T follicular helper cell (primary cell): ENCODE results near the gene TM9SF2.

ENCODE experiments used
- DNase-seq: peaks from one replicate; pipeline ENCODE4 v3.0.0-alpha.2; 2020; ENCODE audit warnings: low read depth

TM9SF2 gene

DNA sequence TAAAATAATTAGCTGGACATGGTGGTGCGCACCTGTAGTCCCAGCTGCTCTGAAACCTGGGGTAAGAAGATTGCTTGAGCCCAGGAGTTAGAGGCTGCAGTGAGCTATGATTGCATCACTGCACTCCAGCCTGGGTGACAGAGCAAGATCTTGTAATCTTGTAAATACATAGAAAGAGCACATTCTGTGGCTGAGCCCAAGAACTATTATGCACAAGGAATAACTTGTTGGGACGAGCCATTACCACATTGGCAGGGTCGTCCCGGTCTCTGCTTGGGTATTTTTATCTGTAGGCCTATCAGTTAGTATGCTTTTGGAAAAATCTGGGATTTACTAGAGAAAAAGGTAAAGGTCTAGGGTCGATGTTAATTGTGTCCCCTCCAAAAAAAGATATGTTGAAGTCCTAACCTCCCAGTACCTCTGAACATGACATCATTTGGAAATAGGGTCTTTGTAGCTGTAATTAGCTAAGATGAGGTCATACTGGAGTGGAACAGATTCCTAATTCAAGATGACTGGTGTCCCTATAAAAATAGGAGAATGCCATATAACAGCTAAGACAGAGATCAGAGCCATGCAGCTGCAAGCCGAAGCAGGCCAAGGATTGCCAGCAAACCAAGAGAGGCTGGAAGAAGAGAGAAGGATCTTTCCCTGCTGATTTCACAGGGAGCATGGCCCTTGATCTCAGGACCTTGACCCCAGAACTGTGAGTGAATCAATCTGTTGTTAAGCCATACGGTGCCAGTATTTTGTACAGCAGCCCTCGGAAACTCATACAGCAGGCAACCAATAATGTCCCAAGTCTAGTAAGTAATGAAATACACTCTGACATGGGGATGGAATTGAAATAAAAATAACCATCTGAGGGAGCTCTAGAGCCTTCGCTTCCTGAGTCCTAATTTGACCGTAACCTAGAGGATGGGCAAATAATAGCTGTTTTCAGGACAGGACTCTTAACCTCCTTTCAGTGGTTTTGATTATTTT, 77.0 kb downstream of the TM9SF2 start:
- DNase-seq = no peak

DNA sequence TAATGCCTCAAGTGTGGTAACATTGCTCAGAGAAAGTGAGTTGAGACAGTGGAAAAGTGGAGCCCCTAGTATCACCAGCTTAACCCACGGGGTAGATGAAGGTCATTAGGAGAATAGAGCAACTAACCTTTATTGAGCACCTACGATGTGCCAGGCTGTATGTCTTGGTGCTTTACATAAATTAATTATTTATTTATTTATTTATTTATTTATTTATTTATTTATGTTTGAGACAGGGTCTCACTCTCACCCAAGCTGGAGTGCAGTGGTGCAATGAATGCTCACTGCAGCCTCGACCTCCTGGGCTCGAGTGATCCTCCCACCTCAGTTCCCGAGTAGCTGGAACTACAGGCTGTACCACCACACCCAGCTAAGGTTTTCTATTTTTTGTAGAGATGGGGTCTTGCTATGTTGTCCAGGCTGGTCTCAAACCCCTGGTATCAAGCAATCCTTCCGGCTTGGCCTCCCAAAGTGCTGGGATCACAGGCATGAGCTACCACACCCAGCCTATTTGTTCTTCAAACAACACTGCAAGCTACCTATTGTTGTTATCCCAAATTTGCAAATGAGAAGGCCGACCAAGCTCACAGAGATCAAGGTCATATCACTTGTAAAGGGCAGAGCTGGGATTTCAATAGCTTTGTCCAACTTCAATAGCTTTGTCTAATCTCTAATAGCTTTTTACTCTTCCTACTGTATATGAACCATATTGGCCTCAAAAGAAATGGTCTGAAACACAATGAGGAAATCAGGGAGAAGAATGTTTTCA, 79.4 kb downstream of the TM9SF2 start:
- no peak for DNase-seq

DNA sequence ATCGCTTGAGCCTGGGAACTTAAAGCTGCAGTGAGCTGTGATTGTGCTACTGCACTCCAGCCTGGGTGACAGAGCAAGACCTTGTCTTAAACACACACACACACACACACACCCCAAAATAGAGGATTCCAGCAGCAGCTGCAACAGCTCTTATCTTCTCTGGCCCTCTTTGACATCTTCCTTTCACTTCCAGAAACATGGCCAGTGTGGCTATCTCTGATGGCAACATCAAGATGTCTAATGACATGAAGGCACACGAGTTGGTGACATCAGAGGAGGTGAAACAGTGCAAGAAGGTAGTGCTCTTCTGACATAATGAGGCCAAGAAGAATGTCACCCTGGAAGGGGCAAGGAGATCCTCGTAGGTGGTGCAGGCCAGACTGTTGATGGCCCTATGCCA, 81.2 kb downstream of the TM9SF2 start:
- no peak for DNase-seq

DNA sequence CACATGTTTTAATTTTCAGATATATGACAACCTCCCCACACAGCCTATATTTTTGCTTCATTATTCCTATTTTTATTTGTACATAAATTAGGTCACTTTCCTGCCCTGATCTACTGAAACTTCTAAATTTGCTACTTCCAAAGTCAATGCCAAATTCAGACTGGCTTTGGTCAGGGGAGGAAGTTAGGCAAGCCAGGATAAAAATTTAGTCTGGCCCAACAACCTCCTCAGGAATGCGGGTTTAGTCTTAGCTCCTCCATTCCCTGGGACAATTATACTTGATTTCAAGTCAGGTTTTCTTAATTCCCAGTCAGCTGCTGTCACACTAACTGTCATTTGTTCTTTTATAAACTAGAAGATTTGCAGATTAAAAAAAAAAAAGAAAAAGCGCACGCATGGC, 84.3 kb downstream of the TM9SF2 start:
- no peak for DNase-seq

DNA sequence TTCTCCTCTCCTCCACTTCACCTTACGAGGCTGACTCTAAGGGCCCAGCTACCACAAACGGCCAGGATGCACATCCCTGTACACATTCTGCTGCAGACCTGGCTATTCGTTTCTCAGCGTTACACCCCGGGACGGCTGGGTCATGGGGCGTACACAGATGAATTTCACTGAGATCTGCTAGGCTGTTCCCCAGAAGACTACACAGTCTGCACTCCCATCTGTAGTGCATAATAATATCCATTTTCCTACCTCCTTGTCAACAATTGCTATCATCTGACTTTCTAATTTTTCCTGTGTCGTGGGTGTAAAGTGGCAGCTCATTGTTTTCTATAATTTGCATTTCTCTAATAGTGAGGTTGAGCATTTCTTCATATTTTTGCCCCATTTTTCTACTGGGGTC, 85.7 kb downstream of the TM9SF2 start:
- no peak for DNase-seq

DNA sequence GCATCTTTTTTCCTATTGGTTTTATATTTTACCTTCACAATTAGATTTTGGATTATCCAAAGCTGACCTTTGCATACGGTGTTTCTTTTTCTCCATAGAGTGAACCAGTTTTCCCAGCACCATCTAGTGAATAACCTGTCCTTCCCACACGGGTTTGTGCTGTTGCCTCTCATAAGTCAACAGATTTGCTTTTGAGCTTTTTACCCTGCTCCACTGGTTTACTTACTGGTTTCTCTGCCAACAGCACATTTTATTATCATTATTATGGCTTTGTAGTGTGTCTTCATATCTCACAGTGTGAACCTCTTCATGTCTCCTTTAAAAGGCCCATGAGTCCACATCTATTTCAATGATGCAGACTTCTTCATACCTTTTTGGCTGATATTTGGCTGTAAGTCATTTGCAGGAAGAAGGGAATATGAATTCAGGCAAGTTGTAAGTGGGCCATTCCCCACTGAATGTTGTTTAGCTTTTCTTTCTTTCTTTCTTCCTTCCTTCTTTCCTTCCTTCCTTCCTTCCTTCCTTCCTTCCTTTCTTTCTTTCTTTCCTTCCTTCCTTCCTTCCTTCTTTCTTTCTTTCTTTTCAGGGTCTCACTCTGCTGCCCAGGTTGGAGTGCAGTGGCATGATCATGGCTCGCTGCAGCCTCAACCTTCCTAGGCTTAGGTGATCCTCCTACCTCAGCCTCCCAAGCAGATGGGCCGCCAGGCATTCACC, 86.8 kb downstream of the TM9SF2 start:
- no peak for DNase-seq

DNA sequence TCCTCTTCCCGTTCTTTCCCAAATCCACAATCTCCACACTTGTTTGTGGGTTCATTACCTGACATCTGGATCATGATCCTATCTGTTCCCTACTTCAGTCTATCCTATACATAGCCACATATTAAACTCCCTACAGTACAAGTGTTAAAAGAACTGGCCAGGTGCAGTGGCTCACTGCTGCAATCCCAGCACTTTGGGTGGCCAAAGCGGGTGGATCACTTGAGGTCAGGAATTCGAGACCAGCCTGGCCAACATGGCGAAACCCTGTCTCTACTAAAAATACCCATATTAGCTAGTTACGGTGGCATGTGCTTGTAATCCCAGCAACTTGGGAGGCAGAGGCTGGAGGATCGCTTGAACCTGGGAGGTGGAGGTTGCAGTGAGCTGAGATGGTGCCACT, 88.3 kb downstream of the TM9SF2 start:
- no peak for DNase-seq

DNA sequence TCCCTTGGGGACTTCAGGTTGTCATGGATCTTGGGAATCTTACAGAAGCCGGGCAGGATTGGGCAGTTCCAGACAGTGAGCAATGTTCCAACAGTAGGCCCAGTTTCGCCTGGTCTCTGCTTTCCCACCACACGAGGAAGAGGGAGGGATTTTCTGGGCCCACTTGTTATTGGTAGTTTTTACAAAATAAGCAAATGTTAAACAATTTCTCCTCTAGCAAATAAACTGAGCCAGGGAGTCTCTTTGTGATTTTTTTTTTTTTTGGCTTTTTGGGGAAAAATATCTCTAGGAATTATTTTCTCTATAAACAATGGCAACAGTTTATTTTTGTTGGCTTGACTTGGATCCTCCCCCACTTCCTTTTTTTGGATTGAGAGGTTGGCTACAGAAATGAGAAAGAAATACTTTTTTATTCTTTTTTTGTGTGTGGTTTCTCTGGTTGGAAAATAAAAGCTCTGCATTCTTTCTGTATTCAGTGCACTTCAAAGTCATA, 89.3 kb downstream of the TM9SF2 start:
- DNase-seq = no peak

DNA sequence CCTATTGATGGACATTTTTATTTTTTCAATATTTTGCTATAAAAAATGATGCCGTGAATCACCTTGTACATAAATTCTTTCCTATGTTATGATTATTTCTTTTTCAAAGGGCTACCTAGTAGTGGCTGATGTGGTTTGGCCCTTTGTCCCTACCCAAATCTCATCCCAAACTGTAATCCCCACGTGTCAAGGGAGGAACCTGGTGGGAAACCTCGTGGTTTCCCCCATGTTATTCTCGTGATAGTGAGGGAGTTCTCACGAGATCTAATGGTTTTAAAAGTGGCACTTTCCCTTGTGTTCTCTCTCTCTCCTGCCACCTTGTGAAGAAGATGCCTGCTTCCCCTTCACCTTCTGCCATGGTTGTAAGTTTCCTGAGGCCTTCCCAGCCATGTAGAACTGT, 94.9 kb downstream of the TM9SF2 start:
- DNase-seq = no peak

DNA sequence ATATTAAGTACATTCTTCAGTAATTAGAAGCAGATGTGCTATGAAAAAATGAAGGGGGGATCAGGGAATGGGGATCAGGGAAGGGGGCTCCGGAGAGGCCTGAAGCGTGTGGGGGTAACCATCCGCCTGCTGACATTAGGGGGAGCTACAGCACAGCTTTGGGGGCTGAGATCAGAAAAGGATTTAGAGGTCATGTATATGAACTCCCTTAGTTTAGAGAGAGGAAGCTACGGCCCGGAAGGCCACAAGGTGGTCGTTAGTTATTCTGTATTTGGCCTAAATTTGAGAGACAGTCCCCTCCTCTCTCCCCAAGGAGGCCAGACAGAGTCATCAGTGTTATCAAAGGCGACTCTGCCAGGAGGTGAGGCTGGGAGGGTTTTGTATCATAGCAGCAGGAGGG, 99.0 kb downstream of the TM9SF2 start:
- DNase-seq = no peak

DNA sequence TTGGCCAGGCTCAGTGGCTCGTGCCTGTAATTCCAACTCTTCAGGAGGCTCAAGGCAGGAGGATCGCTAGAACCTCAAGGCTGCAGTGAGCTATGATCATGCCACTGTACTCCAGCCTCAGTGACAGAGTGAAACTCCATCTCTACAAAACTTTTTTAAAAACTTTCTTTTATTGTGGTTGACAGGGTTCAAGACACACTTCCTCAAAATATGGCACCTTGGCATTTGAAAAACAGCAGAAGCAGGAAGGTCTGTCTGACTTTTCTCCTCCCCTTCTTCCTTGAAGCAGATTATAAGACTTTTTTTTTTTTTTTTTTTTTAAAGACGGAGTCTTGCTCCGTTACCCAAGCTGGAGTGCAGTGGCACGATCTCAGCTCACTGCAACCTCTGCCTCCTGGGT, 100.3 kb downstream of the TM9SF2 start:
- DNase-seq = no peak

DNA sequence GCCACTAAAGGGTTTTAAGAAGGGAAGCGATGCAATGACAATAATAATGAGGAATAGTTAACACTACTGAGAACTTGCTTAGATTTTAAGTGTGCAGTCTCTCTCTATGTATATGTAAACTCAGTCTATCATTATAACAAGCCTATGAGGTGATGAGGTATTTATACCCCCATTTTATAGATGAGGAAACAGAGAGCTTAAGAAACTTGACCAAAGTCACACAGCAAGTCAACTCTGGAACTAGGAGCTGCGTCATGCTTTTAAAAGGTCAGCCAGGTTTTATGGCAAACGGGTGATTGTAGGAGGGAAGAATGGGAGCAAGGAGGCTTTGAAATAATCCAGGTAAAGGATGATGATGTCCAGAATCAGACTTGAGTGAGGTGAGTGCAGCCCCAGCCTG, 103.4 kb downstream of the TM9SF2 start:
- DNase-seq = no peak

DNA sequence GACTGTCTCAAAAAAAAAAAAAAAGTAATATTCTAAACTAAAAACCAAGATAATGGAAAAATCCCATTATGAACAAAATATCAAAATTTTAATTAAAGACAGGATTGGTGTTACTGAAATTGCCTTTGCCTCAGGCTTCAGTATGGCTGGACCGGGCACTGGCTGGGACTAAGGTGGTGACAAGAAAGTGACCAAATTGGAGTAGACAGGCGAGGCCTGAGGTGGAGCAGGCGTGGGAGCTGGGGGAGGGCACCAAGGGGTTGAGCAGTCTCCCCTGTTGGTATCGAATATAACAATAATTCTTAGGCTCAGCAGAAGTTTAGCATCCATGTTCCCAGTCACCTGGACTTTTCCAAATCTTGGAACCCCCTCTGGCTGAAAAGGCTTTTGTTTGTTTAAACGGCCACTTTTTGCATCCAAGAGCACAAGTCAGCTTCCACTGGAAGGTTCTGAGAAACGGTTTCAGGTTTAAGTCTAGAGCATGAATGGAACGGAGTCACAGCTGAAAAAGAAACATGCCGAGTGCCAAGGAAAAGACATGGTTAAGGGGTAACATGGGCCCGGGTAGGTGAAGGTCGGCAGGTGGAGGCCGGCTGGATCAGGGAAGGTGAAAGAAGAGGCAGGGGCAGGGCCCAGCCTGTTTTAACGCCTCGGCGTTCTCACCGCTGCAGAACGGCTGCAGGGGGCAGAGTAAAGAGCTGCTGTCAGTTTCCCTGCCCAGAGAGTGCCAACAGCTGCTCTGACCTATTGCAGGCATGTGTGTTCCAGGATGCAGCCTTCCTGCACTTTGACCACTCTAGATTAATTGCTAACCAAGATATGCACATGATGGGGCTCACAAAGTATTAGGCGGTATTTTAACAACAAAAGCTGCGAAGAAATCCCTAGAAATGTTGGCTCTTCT, 104.4 kb downstream of the TM9SF2 start:
- peak; percentile 33 for DNase-seq

DNA sequence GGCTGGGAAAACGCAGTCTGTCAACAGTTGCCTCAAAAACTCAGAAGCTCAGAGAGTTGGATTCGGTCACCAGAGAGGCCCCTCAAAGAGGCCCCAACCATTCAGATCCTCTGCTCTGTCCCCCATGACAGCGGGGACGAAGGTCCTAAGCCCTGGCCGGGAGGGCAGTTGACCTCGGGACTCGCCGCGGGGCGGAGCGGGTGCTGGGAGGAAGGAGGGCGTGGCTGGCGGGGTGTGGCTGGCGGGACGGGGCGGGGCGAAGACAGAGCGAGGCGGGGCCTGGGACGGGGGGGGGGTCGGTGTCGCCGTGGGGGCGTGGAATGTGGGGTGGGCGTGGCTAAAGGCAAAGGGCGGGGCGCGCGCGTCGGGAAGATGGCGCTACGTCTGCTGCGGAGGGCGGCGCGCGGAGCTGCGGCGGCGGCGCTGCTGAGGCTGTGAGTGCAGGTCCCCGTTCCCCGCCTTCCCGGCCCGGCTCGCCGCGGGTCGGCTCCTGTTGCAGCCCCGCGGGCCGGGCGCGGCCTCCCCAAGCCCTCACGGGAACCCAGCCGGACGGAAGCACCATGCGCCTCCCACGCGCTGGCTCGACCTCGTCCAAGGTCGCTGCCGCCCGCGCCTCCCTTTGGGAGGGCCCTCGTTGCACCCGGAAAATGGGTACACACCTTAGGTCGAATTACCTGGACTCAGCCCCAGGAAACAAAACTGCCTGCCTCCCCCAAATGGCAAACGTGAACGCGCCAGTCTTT, 105.2 kb downstream of the TM9SF2 start, which contains the start of gene CLYBL:
Gene CLYBL, plus strand, starts transcription at position 367 of the 743 bp plus-strand sequence.
- peak; percentile 85 for DNase-seq

DNA sequence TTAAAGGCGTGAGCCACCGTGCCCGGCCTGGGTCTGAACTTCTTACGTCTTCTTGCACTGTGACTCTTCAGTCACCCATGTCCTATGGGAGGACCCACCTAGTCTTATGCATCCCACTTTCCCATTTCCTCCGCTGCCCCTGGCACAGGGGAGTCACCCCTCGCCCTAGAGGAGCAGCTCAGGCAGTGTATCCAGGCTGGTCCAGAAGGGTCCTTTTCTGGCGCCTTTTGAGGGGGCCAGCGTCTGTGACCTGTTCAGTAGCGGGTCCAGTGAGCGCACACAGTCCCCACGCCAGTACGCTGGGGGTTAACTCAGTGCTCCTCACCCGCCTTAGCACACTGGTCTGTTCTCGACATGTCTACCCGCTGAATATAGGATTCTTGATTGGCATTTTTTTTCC, 107.1 kb downstream of the TM9SF2 start:
- DNase-seq = no peak

DNA sequence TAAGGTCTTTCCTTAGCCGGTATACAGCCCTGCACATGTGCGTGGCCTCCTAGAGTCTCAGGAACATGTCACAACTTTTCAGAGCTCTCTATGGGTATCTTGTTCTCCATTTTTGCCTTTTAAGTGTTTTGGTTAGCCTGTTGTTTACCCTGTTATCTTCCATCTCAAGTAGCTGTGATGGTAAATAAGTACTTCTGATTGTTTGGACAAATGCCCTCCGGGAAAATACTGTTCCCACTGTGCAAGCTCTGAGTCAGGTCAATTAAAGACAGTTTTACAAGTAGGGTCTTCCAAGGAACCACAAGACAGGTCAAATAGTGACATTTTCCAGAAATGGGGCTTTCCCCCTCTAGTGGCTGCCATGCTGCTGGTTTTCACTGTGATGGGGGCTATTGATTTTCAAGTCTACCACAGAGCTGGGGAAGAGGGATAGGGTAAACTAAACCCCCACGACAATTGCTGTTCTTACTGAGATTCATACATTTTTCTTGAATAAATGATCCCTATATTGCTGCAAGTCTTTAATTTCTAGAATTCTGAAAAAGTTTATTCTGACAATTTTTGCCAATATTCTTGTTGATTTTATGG, 109.5 kb downstream of the TM9SF2 start:
- no peak for DNase-seq
